22Rv1 (cell line): Measurements from ENCODE around the gene CCL17.

Experiments
- H3K27ac ChIP-seq: fragments of 450-650 bp; 2 replicates; pipeline ENCODE4 v1.5.1; 2017
- ZFX ChIP-seq: fragments of 450-650 bp; IDR thresholded peaks from 2 replicates; pipeline ENCODE4 v1.6.1; 2017; ENCODE audit warnings: antibody characterized with exemption, borderline replicate concordance
- TF ChIP-seq, protein P1 (sequence below): fragments of 450-650 bp; IDR thresholded peaks from 2 replicates; pipeline ENCODE4 v1.5.1; 2017; ENCODE audit warnings: mild to moderate bottlenecking

Gene CCL17

DNA sequence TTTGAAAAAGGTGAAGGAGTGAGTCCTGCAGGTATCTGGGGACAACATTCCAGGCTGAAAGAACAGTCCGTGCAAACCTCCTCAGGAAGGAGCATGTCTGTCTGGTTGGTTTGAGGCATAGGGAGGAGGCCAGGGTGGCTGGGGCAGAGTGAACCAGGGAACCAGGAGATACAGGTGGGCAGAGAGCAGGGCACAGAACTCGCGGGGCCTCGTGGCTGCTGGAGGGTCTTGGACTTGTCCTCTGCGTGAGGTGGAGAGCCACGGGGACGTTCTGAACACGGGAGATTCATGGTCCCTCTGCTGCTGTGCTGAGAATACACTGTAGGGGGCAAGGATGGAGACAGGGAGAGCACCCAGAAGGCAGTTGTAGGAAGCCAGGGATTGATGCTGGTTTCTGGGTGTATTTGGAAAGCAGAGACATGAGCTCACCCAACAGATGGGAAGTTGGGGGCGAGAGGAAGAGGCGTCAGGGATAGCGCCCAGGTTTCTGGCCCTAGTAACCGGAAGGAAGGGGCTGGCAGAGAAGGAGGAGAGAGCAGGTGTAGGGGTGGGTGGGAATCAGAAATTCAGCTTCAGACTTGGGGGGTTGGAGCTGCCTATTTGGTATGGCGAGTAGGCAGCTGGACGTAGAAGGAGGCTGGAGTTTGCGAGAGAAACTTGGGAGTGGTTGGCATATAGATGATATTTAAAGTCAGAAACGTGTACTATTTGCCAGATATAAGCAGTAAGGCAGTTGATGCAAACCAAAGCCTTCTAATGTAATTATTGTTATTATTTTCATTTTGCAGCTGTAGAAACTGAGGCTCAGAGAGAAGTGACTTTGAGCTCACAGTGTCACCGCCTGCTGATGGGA lies at the start of gene CCL17:
CCL17 (plus strand) TSS at position 803 of the 853 bp plus-strand sequence. CDS start 9,166 bp downstream, outside the sequence.
- TF ChIP-seq, protein P1, sequence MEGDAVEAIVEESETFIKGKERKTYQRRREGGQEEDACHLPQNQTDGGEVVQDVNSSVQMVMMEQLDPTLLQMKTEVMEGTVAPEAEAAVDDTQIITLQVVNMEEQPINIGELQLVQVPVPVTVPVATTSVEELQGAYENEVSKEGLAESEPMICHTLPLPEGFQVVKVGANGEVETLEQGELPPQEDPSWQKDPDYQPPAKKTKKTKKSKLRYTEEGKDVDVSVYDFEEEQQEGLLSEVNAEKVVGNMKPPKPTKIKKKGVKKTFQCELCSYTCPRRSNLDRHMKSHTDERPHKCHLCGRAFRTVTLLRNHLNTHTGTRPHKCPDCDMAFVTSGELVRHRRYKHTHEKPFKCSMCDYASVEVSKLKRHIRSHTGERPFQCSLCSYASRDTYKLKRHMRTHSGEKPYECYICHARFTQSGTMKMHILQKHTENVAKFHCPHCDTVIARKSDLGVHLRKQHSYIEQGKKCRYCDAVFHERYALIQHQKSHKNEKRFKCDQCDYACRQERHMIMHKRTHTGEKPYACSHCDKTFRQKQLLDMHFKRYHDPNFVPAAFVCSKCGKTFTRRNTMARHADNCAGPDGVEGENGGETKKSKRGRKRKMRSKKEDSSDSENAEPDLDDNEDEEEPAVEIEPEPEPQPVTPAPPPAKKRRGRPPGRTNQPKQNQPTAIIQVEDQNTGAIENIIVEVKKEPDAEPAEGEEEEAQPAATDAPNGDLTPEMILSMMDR: no peak
- TF ChIP-seq ZFX: no peak
- H3K27ac ChIP-seq: no peak within 1 kb of the TSS

DNA sequence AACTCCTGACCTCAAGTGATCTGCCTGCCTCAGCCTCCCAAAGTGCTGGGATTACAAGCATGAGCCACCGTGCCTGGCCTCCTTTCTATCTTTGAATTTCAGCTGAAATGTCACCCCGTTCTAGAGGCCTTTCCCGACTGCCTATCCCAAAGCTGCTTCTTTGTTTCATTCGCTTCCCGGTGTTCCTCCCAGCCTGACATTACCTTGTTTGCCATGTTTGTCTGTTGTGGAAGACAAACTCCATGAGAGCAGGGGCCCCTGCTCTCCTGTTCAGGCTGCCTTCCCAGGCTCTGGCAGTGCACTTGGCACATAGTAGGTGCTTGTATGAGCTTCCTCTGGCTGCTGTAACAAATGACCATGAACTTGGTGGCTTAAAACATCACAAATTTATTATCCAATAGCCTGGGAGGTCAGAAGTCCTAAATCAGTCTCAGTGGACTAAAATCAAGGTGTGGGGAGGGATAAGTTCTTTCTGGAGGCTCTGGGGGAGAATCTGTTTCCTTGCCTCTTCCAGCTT lies 48.6 kb upstream of the CCL17 start:
- no peak overlapping the region for H3K27ac ChIP-seq

DNA sequence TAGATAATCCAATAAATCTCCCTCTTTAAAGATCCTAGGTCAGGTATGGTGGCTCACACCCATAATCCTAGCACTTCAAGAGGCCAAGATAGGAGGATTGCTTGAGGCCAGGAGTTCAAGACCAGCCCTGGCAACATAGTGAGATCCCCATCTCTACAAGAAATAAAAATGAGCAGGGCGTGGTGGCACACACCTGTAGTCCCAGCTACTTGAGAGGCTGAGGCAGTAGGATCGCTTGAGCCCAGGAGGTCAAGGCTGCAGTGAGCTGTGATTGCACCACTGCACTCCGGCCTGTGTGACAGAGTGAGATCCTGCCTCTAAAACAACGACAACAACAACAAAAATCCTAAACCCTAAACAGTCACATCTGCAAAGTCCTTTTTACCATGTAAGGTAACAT lies 48.0 kb upstream of the CCL17 start:
- TF ChIP-seq ZFX: no peak
- TF ChIP-seq, protein P1: no peak
- H3K27ac ChIP-seq: no peak overlapping the region

More for the DNA sequence above, 48.6 kb upstream of the CCL17 start:
- TF ChIP-seq, protein P1: no peak
- no peak for TF ChIP-seq ZFX

DNA sequence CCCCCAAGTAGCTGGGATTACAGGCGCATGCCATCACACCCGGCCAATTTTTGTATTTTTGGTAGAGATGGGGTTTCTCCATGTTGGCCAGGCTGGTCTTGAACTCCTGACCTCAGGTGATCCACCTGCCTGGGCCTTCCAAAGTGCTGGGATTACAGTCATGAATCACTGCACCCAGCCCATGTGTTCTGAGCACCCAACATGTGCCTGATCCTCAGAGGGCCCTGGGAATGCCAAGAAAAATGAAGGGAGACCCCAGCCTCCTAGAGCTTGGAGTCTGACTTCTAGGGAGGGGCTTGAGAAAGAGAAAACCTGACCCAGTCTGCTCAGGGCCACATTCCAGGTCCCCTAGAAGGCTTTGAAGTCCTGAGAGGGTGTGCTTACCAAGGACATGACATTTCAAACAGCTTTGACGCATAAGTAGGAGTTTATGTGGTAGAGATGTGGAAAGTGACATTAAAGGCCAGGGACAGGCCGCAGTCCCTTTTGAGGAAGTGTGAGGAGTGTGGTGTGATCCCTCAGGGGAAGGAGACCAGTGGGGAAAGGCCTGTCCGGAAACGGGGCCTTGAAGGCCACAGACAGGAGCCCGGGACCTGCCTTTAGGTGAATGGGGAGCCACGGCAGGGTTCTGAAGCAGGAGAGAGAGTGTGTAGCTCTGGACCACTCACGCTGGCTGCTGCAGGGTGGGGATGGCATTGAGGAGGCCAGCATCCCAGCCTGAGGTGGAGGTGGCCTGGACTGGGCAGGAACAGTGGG lies 47.1 kb upstream of the CCL17 start:
- no peak overlapping the region for H3K27ac ChIP-seq
- TF ChIP-seq, protein P1: no peak
- TF ChIP-seq ZFX: no peak

DNA sequence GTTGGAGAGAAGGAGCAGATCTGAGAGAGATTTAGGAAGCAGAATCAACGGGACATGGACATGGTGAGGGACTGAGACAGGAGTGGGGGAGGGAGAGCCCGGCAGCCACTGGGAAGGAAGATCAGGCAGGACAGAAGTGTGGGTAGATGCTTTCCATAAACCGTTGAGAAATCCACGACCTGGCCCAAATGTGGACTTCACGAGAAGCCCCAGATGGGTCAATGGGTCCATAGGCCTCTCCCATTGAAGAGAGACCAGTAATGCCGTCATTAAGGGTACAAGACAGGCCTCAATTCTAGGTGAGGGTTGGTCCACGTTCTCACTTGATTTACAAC lies 46.5 kb upstream of the CCL17 start:
- H3K27ac ChIP-seq: no peak overlapping the region
- TF ChIP-seq ZFX: no peak
- TF ChIP-seq, protein P1: no peak

DNA sequence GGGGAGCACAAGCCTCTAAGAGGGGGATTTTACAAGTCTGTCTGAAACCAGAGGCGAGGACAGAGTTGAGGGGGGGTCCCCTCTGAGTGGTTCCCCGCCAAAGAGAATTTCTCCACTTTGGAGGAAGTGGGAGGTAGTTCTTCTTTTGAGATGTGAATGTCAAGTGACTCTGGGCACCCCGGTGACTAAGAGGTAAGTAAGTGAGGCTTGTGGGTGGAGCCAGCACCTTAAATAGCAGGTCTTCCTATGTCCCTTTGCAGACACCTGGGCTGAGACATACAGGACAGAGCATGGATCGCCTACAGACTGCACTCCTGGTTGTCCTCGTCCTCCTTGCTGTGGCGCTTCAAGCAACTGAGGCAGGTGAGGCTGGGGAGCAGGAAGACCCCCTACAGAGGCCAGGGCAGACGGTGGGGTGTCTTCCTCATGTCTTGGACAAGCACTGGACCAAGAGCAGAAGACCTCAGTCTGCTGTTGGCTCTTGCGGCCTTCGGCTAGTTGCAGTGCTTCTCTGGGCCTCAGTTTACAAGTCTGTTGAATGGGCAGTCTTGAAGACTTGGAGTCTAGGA lies 46.0 kb upstream of the CCL17 start, which contains the start of gene CCL22:
CCL22 (plus strand) TSS at position 257 of the 569 bp plus-strand sequence; CDS start at position 291, 34 bp downstream.
- TF ChIP-seq ZFX: no peak
- TF ChIP-seq, protein P1: no peak
- no peak within 1 kb of the TSS for H3K27ac ChIP-seq
